Fibroblast of lung (primary cell): Measurements from ENCODE around the gene ATP13A1.

ENCODE experiments used
- CTCF ChIP-seq, 2 donors: IDR thresholded peaks in 1 of 2; conservative IDR thresholded peaks in 1 of 2; 1 replicate in 1 of 2; 2 replicates in 1 of 2; pipeline ENCODE4 v1.5.1; 2011 to 2012; ENCODE audit warnings: low read length in 2 of 2, control low read depth in 1 of 2, inconsistent platforms in 1 of 2, low read depth in 1 of 2, mild to moderate bottlenecking in 1 of 2
- EZH2 ChIP-seq: IDR thresholded peaks from 2 replicates; pipeline ENCODE4 v1.5.1; 2012; ENCODE audit warnings: low read length, control low read depth, mild to moderate bottlenecking; ENCODE audit errors: missing control alignments

- no peak for TF ChIP-seq CTCF (conservative IDR thresholded peaks at IDR 0.05 in 1 of 2, IDR thresholded peaks at IDR 0.05 in 1 of 2; ENCODE audit: low read depth in 1 of 2, low read length in 2 of 2)
- TF ChIP-seq EZH2 = no peak
Measured at GRCh38 chr19:19647037-19647835, 16.2 kb downstream of the ATP13A1 start.
